HG03097 (cell line): ENCODE results near the gene EFCAB8.

Experiments
- ATAC-seq: cut with Tn5 transposase; IDR thresholded peaks from one replicate; pipeline ENCODE4 v1.9.1; 2021; ENCODE audit not compliant: unreplicated experiment, low FRiP score

The EFCAB8 gene

GRCh38 chr20:32909451-32909850, 50.7 kb downstream of the EFCAB8 start:
- no peak for ATAC-seq

- no peak for ATAC-seq
Measured at GRCh38 chr20:32909896-32910571, 51.3 kb downstream of the EFCAB8 start.

GRCh38 chr20:32911355-32911754, 52.6 kb downstream of the EFCAB8 start:
- no peak for ATAC-seq

- ATAC-seq: no peak
Measured at GRCh38 chr20:32912688-32913087, 54.0 kb downstream of the EFCAB8 start.

GRCh38 chr20:32914031-32914430, 55.3 kb downstream of the EFCAB8 start:
- ATAC-seq: no peak

GRCh38 chr20:32917191-32917950, 58.6 kb downstream of the EFCAB8 start:
- no peak for ATAC-seq

GRCh38 chr20:32918296-32918695, 59.6 kb downstream of the EFCAB8 start:
- no peak for ATAC-seq

GRCh38 chr20:32918751-32919150, 60.0 kb downstream of the EFCAB8 start:
- ATAC-seq: no peak

- ATAC-seq: no peak
Measured at GRCh38 chr20:32920066-32920465, 61.3 kb downstream of the EFCAB8 start.

- no peak for ATAC-seq
Measured at GRCh38 chr20:32920530-32921298, 62.0 kb downstream of the EFCAB8 start.

- ATAC-seq: no peak
Measured at GRCh38 chr20:32922466-32922865, 63.7 kb downstream of the EFCAB8 start.

- no peak for ATAC-seq
Measured at GRCh38 chr20:32924781-32925180, 66.1 kb downstream of the EFCAB8 start.

- ATAC-seq: no peak
Measured at GRCh38 chr20:32925481-32926196, 66.9 kb downstream of the EFCAB8 start.

- ATAC-seq: no peak
Measured at GRCh38 chr20:32929162-32929561, 70.4 kb downstream of the EFCAB8 start.

- no peak for ATAC-seq
Measured at GRCh38 chr20:32930181-32930580, 71.5 kb downstream of the EFCAB8 start.

GRCh38 chr20:32930701-32931100, 72.0 kb downstream of the EFCAB8 start:
- no peak for ATAC-seq

- ATAC-seq: no peak
Measured at GRCh38 chr20:32934580-32934979, 75.9 kb downstream of the EFCAB8 start.

- ATAC-seq: no peak
Measured at GRCh38 chr20:32941155-32941885, 82.6 kb downstream of the EFCAB8 start.

- ATAC-seq: no peak
Measured at GRCh38 chr20:32943490-32944052, 84.8 kb downstream of the EFCAB8 start.

GRCh38 chr20:32945710-32946221, 87.0 kb downstream of the EFCAB8 start:
- no peak for ATAC-seq
